ENCODE data around the gene CCDC60.

Gene CCDC60, protein sequence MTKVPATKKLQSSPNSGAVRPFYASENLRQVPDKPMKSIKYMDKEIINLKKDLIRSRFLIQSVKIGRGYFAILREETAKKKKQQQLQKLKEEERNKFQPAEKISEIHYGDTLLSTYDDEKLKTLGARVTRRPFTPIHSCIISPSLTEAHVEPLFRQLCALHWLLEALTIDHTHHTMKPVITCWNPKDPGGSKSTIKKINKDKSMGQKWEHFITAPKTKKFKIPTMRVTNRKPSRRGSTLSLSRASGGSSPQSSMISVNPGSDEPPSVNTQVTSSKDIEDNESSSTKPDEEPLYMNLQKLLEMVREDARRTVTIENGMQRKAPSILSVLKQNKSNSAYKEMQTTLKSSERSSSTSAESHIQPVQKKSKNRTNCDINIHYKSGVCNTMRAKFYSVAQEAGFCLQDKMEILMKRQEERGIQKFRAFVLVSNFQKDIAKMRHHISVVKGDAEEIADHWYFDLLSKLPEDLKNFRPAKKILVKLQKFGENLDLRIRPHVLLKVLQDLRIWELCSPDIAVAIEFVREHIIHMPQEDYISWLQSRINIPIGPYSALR

DNA sequence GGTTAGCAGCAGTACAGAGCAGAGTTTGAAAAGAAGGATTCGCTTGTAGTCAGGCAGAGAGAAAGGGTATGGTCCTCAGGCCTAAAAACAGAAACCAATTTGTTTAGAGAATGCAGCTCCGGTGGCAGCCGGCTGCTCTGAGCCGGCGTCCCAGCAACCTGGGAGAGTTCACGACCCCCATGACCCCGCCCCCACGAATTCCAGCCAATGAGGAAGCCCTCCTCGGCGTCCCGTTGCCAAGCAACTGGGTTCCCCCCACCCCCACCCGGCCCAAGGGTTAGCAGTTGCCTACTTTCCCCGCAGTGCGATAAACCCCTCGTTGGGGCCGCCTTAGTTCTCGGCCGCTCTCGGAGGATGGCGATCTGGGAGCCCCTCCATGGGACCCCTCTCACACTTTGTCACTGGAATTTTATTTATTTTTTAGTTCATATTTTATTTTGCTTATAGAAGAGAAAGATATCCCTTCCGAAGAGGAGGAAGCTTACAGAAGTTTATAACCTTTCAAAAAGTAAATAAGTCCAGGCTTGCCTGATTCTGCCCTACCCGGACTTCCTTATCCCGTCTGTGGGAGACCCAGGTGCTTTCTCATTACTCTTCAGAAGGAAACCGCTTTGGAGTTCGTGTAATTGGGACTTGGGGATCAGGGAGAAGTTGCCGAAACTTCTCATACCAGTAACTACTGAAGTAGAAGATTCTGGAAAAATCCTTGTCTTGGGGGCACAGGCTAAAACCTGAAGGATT is at the start of gene CCDC60:
Gene CCDC60 (plus strand): TSS at position 300 of the 741 bp plus-strand sequence. CDS start 448 bp downstream, outside the sequence.
- DNase-seq: no peak

DNA sequence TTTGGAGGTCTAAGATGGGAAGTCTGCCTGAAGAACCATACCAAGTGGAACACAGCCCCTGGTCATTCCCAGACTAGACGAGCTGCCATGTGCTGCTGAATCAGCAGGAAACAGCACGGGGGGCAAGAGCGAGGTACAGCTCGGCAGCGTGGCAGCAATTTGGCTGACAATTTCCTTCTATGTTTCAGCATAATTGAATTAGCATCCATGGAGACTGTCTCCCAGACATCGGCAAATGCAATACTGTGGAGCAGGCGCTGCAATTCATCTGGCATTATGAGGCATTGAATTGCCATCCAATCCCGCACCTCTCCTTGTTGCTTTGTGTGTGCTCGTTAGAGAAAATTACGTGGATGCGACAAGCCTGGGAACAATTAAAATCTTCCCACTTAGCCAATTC is 46.0 kb upstream of the CCDC60 start:
- DNase-seq: no peak

DNA sequence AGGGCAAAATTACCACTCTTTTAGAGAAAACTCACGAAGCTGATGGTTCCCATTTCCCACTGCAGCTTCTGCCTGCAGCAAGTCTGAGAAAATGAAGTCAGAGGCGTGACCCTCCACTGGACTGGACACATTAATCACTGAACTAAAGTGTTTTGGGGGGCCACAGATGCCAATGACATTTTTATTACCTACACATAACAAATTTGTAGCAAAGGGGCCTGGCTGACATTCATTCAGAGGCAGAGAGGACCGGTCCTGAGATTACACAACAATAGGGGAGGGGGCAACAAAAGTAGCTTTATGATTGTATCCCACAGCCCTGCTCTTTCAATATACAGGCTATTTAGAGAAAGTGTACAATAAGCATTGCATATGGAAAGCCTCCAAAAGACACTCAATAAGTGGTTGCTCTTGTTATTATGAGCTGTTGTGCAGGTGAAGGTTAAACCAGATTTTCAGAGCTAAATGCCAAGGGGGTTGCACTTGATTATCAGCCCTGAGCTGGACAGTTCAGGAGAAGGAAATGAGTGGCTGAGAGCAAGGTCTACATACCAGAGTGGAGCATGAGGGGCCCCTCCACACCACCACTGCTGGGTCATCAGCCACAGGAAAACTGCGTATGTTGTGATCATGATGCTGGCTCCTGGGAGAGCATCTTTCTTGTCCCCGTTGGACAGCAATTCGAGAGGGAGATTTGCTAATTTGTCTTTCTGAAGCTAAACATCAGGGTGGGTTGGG is 41.5 kb upstream of the CCDC60 start:
- no peak for DNase-seq

DNA sequence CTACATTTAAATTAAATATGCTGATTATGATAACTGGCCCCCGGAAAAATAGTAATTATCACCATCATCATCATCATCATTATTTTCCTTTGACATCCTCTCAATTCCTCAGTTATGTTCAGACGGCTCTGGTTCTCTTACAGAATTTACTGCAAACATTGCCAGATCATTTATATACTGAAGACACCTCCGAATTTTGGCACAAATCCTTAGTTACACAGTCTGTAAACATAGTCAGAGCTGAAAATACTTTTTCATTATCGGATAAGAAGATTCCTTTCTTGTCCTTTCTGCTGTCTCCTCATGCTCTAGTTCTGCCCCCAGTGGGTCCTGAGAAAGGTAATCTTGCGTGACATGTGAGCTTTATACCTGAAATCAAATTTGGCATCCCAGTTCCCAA is 40.3 kb upstream of the CCDC60 start:
- DNase-seq: no peak

DNA sequence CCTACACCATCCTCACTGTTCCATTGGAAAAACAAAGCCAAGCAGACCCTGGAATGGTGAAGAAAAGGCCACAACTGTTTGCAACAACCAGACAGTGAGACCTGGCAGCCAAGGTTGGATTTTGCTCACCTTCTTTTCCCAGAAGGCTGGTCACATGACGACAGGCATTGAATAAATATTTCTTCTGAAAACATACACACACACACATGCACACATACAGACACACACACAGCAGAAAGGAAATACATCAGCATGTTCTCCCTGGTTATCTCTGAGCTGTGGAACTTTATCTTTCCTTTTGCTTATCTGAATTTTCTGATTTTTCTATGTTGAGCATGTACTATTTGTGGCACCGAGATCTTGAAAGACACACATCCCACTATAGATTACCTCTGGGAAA is 38.0 kb upstream of the CCDC60 start:
- no peak for DNase-seq

DNA sequence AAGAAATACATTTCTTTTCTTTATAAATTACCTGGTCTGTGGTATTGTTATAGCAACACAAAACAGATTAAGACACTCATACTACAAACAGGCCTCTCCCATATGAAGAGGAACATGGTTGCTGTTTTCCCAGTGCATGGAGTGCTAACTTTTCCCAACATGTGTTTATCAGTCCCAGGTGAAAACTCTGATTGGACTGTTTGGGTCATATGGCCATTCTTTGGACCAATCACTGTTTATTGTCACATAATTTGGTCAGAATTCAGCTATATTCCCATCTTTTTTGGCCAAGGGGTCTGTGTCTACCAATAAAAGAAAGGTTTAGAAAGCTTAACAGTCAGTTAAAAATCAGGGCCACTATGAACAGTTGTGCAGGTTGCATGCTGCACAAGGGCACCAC is 35.4 kb upstream of the CCDC60 start:
- no peak for DNase-seq

DNA sequence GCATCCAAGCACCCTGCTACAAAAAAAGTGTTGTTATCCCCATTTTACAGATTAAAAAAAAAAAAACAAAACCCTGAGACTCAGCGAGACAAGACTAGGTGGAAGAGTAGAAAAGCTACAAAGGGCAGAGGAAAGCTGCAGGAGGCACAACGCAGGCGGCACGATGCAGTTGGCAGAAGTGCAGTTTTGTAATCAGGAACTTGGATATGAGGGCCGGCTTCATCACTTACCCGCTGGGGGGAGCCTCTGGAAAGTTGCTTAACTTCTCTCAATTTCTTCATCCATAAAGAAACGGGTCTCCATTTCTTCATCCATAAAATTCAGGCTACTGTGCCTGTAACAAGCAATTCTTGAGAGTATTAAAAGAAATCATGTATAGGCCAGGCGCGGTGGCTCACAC is 33.1 kb upstream of the CCDC60 start:
- DNase-seq: peak in 1 of 2 experiments; percentile 45

DNA sequence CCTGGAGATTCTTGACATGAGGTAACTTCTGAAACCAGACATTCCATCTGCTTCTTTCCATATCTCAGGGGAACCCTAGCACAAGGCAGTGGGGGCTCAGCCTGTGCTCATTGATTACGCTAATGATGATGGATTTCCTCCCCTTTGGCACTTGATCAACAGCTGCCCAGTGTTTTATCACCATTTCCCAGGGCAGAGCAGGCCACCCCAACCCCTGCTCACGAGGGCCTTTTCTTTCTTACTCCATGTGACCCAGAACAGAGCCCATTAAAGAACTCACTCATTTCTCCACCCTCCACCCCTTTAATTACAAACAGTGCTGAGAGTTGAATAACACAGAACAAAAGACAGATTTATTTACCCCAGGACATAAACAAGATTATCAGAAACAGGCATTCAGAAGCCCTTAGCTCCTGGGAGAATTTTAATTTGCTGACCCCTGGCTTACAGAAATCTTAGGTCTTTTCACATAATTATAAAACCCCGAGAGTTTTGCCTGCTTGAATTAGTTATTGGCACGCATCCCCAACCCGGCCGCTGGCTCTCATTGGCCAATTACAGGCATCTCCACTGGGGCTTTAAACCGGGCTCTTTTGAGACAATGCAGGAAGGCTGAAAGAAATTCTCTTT is 32.0 kb upstream of the CCDC60 start:
- peak in 1 of 2 experiments; percentile 54 for DNase-seq

DNA sequence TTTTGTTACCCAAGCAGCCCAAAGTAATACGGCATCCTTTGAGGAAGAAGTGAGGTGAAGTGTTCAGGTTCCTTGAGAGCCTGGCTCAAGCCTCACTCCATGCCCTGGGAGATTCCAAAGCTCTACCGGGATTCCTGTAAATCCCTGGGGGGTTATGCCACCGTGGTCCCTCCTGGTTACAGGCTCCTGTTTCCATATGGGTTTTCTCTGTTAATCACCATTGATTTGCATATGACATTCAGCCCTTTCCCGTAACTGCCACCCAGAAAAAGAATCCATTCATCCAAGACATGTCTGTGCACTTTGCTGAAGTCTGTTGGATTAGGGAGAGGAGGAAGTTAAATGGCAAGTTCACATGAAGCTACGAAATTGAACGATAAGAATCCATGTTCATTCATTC is 27.9 kb upstream of the CCDC60 start:
- no peak for DNase-seq

DNA sequence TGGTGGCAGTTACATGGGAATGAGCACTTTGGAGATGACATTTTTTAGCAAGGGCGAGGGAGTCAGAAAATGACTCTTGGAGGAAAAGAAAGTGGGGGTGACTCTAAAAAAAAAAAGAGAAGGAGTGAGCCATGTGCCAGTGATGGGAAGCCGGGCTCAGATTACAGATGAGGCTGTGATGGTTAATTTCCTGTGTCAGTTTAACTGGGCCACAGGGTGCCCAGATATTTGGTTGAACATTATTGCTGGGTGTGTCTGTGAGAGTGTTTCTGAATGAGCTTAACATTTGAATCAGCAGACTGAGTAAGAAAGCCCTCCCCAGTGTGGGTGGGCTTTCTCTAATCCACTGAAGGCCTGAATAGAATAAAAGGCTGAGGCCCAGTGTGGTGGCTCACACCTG is 26.8 kb upstream of the CCDC60 start:
- no peak for DNase-seq

DNA sequence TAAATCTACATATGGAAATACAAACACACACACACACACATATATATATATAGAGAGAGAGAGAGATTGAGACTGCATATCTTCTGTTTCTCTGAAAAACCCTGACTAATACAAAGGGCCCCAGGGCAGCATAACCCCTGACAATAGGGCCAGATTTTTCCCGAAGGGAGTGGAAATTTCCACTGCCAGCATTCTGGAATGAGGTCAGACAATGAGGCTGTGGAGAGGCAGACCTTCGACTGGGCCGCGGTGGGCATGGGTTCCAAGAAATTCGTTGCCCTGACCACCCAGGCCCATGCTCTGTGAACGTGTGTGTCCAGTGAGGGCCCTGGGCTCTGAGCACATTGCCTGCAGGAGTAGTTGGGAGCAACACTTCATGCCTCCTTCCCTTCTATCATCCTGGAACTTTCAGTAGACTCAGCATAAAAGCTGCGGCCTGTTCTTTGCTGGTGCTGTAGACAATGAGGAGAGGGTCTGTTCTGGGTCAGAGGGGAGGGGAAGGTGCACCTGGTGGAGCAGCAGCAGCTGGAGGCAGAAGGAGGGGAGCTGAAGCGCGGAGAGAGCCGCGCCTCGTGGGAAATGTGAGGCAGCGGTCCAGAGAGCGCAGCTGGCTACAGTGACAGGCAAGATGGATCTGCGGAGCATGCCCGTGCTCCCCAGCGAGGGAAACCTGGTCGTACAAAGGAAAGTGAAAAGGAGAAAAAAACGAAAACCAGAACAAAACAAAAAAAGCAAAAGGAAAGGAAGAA is 25.6 kb upstream of the CCDC60 start:
- peak in 1 of 2 experiments; percentile 17 for DNase-seq

DNA sequence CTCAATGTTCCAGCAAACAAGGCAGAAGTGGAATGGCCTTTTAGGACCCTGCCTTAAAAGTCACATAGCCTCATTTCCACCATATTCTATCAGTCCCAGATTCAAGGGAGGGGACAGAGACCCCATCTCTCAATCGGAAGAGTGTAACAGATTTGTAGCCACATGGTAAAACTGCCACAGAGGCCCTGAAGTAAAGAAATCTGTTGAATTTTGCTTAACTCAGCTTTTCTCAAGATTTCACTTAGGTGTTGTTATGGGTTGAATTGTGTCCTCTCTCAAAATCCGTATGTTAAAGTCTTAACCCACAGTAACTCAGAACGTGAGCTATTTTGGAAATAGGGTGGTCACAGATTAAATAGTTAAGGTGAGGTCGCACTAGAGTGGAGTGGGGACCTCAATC is 22.7 kb upstream of the CCDC60 start:
- DNase-seq: no peak

DNA sequence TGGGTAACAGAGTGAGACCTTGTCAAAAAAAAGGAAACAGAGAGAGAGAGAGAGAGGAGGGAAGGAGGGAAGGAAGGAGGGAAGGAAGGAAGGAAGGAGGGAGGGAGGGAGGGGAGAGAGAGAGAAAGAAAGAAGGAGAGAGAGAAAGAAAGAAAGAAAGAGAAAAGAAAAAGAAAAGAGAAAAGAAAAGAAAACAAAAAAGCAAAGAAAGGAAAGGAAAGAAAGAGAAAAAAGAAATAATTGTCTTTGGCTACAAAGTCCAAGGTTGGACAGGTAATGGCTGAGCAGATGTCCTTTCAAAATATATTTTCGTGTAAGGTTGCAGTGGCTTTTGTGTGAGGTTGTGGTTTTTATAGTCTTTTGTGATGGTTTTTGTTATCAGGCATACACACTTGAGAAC is 21.6 kb upstream of the CCDC60 start:
- DNase-seq: no peak

DNA sequence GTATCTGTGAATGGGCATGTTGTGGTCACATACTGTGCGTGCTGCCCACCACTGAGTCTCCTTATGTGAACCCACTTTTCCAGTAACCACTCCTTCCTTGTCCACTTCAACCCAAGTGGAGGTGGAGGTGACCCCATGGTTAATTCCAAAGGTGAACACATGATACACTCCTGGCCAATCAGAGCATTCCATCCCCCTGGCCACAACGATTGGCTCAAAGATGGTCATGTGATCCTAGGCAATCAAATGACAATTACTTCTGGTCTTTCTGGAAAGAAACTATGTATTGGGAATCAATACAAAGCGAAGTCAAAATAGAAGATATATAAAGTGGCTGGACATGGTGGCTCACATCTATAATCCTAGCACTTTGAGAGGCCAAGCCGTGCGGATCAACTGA is 20.2 kb upstream of the CCDC60 start:
- no peak for DNase-seq

DNA sequence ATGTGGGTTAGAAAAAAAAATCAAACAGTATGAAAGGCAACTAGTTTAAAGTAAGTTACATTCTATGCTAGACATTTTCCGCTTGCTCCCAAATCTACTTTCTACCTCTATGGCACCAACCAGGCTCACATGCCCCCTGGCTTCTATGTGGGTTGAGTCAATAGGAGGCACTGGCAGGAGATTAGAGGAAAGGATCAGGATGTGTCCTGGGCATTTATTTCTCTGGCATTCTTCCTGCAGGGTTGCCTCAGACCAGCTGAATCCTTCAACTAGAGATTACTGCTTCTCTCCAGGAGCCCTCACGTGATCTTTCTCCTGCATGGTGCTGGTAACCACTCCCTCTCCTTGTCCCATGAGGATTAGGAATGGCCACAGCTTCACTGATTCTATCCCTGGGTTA is 14.9 kb upstream of the CCDC60 start:
- peak in 1 of 2 experiments; percentile 60 for DNase-seq

DNA sequence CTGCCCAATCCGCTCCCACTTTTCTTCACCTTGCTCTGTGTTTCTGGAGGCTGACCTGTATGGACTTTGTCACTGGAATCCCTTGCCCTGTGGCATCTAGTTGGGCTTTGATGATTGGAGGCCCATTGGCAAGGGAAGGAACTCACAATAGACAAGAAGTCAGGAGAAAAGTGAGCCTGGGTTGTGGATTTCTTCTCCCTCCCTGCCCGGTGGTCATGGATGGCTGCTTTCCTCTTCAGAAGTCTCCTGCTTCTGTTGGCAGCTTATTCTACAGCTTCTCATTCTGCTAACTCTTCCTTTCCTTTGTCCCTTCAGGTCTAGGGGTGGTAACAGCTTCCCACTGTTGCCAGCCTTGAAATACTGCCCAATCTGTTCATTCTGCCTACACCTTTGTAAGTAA is 13.9 kb upstream of the CCDC60 start:
- DNase-seq: peak in 1 of 2 experiments; percentile 39

DNA sequence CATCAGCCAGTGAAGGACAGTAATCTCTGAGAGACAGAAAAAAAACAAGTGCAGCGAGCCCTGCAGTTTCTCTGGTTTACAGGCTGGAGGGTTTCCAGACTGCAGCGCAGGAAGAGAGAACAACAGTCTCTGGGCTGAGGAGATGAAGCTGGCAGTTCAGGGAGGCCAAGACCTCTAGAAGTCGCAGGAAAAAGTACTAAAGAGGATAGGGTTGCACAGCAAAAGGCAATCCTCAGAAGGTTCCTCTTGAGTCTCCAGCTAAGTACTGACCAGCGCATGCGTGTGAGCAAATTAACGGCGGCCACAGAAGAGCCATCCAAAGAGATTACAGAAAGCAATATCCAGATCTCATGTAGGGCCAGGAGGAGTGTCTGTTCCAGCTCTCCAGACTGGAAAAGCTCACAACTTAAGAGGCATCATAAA is 12.2 kb upstream of the CCDC60 start:
- peak; percentile 23 to 55 for DNase-seq

DNA sequence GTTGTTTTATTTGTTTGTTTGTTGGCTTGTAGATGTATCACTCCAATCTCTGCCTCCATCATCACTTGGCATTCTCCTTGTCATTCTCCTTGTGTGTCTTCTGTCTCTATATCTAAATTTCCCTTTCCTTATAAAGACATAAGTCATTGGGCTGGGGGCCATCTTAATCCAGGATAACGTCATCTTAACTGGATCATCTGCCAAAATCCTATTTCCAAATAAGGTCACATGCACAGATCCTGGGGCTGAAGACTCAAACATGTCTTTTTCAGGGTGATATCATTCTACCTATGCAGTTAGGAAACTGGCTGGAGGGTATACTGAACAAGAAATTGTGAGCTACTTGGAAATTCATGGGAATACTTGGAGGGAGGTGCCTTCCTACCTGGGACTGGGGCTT is 8.7 kb upstream of the CCDC60 start:
- DNase-seq: peak; percentile 57 to 79

DNA sequence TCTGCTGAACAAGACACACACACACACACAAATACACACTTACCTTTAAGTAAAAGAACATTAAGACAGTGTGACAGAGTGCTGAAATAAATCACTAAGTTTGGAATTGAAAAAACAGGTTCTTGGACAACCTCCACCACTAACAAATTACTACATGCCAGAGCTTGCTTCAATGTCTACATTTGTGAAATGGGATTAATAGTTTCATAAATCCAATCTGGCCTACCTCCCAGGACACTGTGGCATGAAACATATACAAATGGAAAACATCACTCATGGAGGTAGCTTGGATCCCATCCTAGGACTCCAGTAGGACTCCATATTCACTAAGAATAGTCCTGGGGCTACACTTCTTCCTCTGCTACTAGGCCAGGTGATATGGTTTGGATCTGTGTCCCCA is 8.2 kb upstream of the CCDC60 start:
- peak; percentile 62 to 65 for DNase-seq

DNA sequence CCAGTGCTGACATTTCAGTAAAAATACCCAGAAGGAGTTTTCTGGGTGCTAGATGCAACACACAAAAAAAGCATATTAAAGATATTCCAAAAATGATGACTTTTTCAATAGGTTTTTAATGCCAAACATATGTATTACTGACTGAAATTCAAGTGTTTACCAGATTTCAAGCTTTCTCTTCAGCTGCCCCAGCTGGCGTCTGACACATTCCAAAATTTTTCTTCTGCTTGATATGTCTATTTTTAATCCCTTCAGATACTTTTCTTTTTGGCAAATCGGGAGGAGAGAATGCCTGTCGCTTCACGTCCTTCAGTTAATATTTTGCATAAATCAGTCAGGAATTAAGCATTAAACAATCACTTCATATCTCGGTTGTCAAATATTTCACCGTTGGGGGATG is 7.1 kb upstream of the CCDC60 start:
- peak; percentile 32 to 49 for DNase-seq

DNA sequence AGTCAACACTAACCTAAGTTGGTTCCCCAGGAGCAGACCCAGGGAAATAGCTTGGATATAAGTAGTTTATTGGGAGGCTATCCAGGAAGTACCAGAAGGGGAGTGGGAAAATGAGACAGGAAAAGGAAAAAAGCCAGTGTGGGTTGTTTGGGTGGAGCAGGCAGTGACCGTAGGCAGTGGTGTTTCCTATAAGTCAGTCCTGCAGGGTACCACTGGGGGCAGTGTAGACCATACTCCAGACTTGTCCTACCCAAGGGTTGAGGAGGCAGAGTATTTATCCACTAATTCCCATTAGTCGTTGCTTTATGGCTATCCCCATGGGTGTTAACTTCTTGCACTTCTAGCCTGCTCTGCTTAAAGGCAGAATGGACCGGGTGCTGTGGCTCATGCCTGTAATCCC is 6.4 kb upstream of the CCDC60 start:
- DNase-seq: peak; percentile 37 to 71
